NT2/D1 (cell line): ENCODE results near the gene MBNL1.

Experiments
- DNase-seq: peaks from one replicate; pipeline ENCODE4 v3.0.0-alpha.2; 2011; ENCODE audit warnings: low read depth, low spot score
- H3K27me3 ChIP-seq: 2 replicates; pipeline ENCODE4 v1.6.0; 2011; ENCODE audit warnings: mild to moderate bottlenecking; ENCODE audit not compliant: insufficient read length, insufficient read depth
- H3K36me3 ChIP-seq: 2 replicates; pipeline ENCODE4 v1.6.1; 2011; ENCODE audit warnings: mild to moderate bottlenecking, low read length, mixed read lengths; ENCODE audit not compliant: insufficient read depth, insufficient read length
- H3K4me1 ChIP-seq: 2 replicates; pipeline ENCODE4 v1.5.1; 2011; ENCODE audit not compliant: insufficient read depth, insufficient read length
- H3K4me3 ChIP-seq: 2 replicates; pipeline ENCODE4 v1.5.1; 2011; ENCODE audit warnings: low read depth; ENCODE audit not compliant: insufficient read length
- H3K9ac ChIP-seq: 2 replicates; pipeline ENCODE4 v1.6.0; 2011; ENCODE audit warnings: low read depth; ENCODE audit not compliant: insufficient read length
- H3K9me3 ChIP-seq: 2 replicates; pipeline ENCODE4 v1.5.1; 2011; ENCODE audit warnings: mild to moderate bottlenecking, low read length; ENCODE audit not compliant: insufficient read depth
- SUZ12 ChIP-seq: IDR thresholded peaks from 2 replicates; pipeline ENCODE4 v1.6.1; 2011; ENCODE audit not compliant: insufficient read length, insufficient read depth; ENCODE audit errors: extremely low read depth
- YY1 ChIP-seq: IDR thresholded peaks from 2 replicates; pipeline ENCODE4 v1.6.1; 2011; ENCODE audit not compliant: insufficient read length, insufficient read depth
- ZNF274 ChIP-seq: IDR thresholded peaks from 2 replicates; pipeline ENCODE4 v1.6.1; 2011; ENCODE audit warnings: mild to moderate bottlenecking, low read depth, low read length

Gene MBNL1

GRCh38 chr3:152309031-152309430 lies 40.3 kb downstream of the MBNL1 start:
- no peak for DNase-seq
- peaks cover 2% of the 10 kb centered on the region for H3K36me3 ChIP-seq
- H3K9ac ChIP-seq = no peak overlapping the region
- no peak for TF ChIP-seq ZNF274
- TF ChIP-seq SUZ12 = no peak
- no peak for TF ChIP-seq YY1
- no peak overlapping the region for H3K4me3 ChIP-seq
- H3K9me3 ChIP-seq = no peaks in the 10 kb centered on the region
- H3K4me1 ChIP-seq = no peaks in the 10 kb centered on the region
- no peaks in the 10 kb centered on the region for H3K27me3 ChIP-seq

- H3K4me1 ChIP-seq = no peaks in the 10 kb centered on the region
- no peaks in the 10 kb centered on the region for H3K27me3 ChIP-seq
- no peak overlapping the region for H3K4me3 ChIP-seq
- H3K36me3 ChIP-seq = peaks cover 2% of the 10 kb centered on the region
- TF ChIP-seq ZNF274 = no peak
- no peak for TF ChIP-seq SUZ12
- no peak for TF ChIP-seq YY1
- DNase-seq = no peak
- H3K9me3 ChIP-seq = no peaks in the 10 kb centered on the region
- no peak overlapping the region for H3K9ac ChIP-seq
These were observed 41.0 kb downstream of the MBNL1 start for GRCh38 chr3:152309535-152310307.

- Histone ChIP-seq H3K27me3 (no peaks in the 10 kb centered on the region), H3K36me3 (no peaks in the 10 kb centered on the region), H3K4me3 (no peak overlapping the region), H3K9ac (no peak overlapping the region), H3K9me3 (no peaks in the 10 kb centered on the region), H3K4me1 (no peaks in the 10 kb centered on the region)
- no peak for DNase-seq
- TF ChIP-seq SUZ12 = no peak
- no peak for TF ChIP-seq ZNF274
- TF ChIP-seq YY1 = no peak
These were observed 44.7 kb downstream of the MBNL1 start for GRCh38 chr3:152313430-152313829.

- Histone ChIP-seq H3K27me3 (no peaks in the 10 kb centered on the region), H3K9ac (no peak overlapping the region), H3K36me3 (no peaks in the 10 kb centered on the region), H3K9me3 (no peaks in the 10 kb centered on the region), H3K4me1 (no peaks in the 10 kb centered on the region), H3K4me3 (no peak overlapping the region)
- no peak for TF ChIP-seq YY1
- TF ChIP-seq ZNF274 = no peak
- no peak for TF ChIP-seq SUZ12
- no peak for DNase-seq
These were observed 45.2 kb downstream of the MBNL1 start for GRCh38 chr3:152313914-152314313.

- no peaks in the 10 kb centered on the region for H3K36me3 ChIP-seq
- H3K4me1 ChIP-seq = no peaks in the 10 kb centered on the region
- no peak for TF ChIP-seq YY1
- TF ChIP-seq SUZ12 = no peak
- TF ChIP-seq ZNF274 = no peak
- DNase-seq = no peak
- no peaks in the 10 kb centered on the region for H3K27me3 ChIP-seq
- no peak overlapping the region for H3K9ac ChIP-seq
- H3K4me3 ChIP-seq = no peak overlapping the region
- H3K9me3 ChIP-seq = no peaks in the 10 kb centered on the region
These were observed 46.1 kb downstream of the MBNL1 start for GRCh38 chr3:152314677-152315353.

DNA sequence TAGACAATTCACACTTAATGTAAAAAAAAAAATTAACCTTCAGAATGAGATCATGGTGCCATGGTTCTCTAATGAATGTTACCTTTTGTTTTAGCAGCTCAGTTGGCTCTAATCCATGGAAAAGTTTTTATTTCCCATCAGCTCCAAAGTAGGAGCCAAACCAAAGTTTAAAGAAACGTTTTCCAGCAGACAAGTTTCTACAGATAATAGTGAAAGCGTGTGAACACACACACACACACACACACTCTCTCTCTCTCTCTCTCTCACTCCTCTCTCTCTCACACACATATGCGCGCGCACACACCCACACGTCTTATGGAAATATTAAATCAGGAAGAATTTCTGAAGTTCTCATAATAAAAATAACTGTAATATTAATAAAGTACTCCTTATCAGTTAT lies 46.9 kb downstream of the MBNL1 start:
- no peak for DNase-seq
- H3K27me3 ChIP-seq = no peaks in the 10 kb centered on the region
- H3K4me3 ChIP-seq = no peak overlapping the region
- no peaks in the 10 kb centered on the region for H3K36me3 ChIP-seq
- H3K4me1 ChIP-seq = no peaks in the 10 kb centered on the region
- no peak overlapping the region for H3K9ac ChIP-seq
- TF ChIP-seq YY1 (no peak), ZNF274 (no peak), SUZ12 (no peak)
- no peaks in the 10 kb centered on the region for H3K9me3 ChIP-seq

- H3K4me3 ChIP-seq = no peak overlapping the region
- no peaks in the 10 kb centered on the region for H3K36me3 ChIP-seq
- no peaks in the 10 kb centered on the region for H3K9me3 ChIP-seq
- no peak for DNase-seq
- H3K9ac ChIP-seq = no peak overlapping the region
- H3K4me1 ChIP-seq = no peaks in the 10 kb centered on the region
- TF ChIP-seq SUZ12 = no peak
- TF ChIP-seq ZNF274 = no peak
- no peak for TF ChIP-seq YY1
- no peaks in the 10 kb centered on the region for H3K27me3 ChIP-seq
These were observed 47.6 kb downstream of the MBNL1 start for GRCh38 chr3:152316318-152316717.
